Keratinocyte (primary cell): Measurements from ENCODE around the gene FOXK2. TPM values are rescaled to one million over a fixed set of nuclear protein-coding genes. Genes with fewer than 3 reads are reported as not detected.

Experiments used
- DNase-seq: peaks from one replicate; pipeline ENCODE4 v3.0.0-alpha.2; 2011; ENCODE audit warnings: low read depth, missing footprints, low spot score
- FAIRE-seq: peaks from 2 replicates; lab custom pipeline; 2011; peaks lifted over from hg19 to GRCh38; lab: Jason Lieb, UNC
- H2AFZ ChIP-seq: 2 replicates; pipeline ENCODE4 v1.6.0; 2012; ENCODE audit warnings: low read length, control low read depth, inconsistent platforms; ENCODE audit not compliant: control insufficient read depth
- H3K27ac ChIP-seq: 2 replicates; pipeline ENCODE4 v1.5.1; 2011; ENCODE audit warnings: low read length; ENCODE audit not compliant: control insufficient read depth, insufficient read depth
- H3K27me3 ChIP-seq: 3 replicates; pipeline ENCODE4 v1.6.0; 2011; ENCODE audit warnings: low read length; ENCODE audit not compliant: control insufficient read depth, insufficient read depth; ENCODE audit errors: extremely low read depth
- H3K36me3 ChIP-seq, 2 experiments: 2 replicates in 1 of 2; 3 replicates in 1 of 2; pipeline ENCODE4 v1.5.1; 2011; ENCODE audit warnings: low read length in 2 of 2, mild to moderate bottlenecking in 1 of 2; ENCODE audit not compliant: control insufficient read depth in 2 of 2, insufficient read depth in 2 of 2; ENCODE audit errors: extremely low read depth in 1 of 2
- H3K4me1 ChIP-seq: 3 replicates; pipeline ENCODE4 v1.5.1; 2011; ENCODE audit warnings: low read length; ENCODE audit not compliant: control insufficient read depth, insufficient read depth; ENCODE audit errors: extremely low read depth
- H3K4me2 ChIP-seq: 3 replicates; pipeline ENCODE4 v1.6.0; 2011; ENCODE audit warnings: low read depth, low read length; ENCODE audit not compliant: control insufficient read depth, insufficient read depth; ENCODE audit errors: extremely low read depth
- H3K4me3 ChIP-seq, 3 experiments: fragments of 200-600 bp in 1 of 3; sonication (generic) in 1 of 3; 2 replicates in 2 of 3; 3 replicates in 1 of 3; pipeline ENCODE4 v1.5.1; 2011 to 2016; ENCODE audit warnings: low read length in 3 of 3, mild to moderate bottlenecking in 3 of 3, control low read depth in 2 of 3, inconsistent platforms in 1 of 3, low read depth in 1 of 3, mixed read lengths in 1 of 3, mixed run types in 1 of 3, moderate library complexity in 1 of 3; ENCODE audit not compliant: control insufficient read depth in 2 of 3, insufficient read depth in 2 of 3; ENCODE audit errors: extremely low read depth in 1 of 3
- H3K79me2 ChIP-seq: 2 replicates; pipeline ENCODE4 v1.6.0; 2012; ENCODE audit warnings: low read length; ENCODE audit not compliant: control insufficient read depth, insufficient read depth
- H3K9ac ChIP-seq: 3 replicates; pipeline ENCODE4 v1.6.0; 2011; ENCODE audit warnings: low read length; ENCODE audit not compliant: control insufficient read depth, insufficient read depth; ENCODE audit errors: extremely low read depth
- H3K9me1 ChIP-seq: 3 replicates; pipeline ENCODE4 v1.6.0; 2011; ENCODE audit warnings: low read length; ENCODE audit not compliant: control insufficient read depth, insufficient read depth; ENCODE audit errors: extremely low read depth
- H3K9me3 ChIP-seq: 2 replicates; pipeline ENCODE4 v1.5.1; 2012; ENCODE audit warnings: low read depth, low read length; ENCODE audit not compliant: control insufficient read depth
- H4K20me1 ChIP-seq: 3 replicates; pipeline ENCODE4 v1.6.0; 2011; ENCODE audit warnings: low read length; ENCODE audit not compliant: control insufficient read depth, insufficient read depth; ENCODE audit errors: extremely low read depth
- CTCF ChIP-seq, 3 experiments: IDR thresholded peaks in 1 of 3; conservative IDR thresholded peaks in 1 of 3; optimal IDR thresholded peaks in 1 of 3; 2 replicates in 2 of 3; 3 replicates in 1 of 3; pipeline versions ENCODE3 to v1.5.1; 2011; ENCODE audit warnings: low read length in 3 of 3, mild to moderate bottlenecking in 3 of 3, moderate library complexity in 2 of 3, control low read depth in 1 of 3, inconsistent platforms in 1 of 3; ENCODE audit not compliant: insufficient read depth in 2 of 3; ENCODE audit errors: extremely low read depth in 1 of 3
- EZH2 ChIP-seq: IDR thresholded peaks from one replicate; pipeline ENCODE4 v1.6.1; 2012; ENCODE audit warnings: inconsistent platforms, mild to moderate bottlenecking, low read length, moderate library complexity
- dilution Hi-C: fragments of 300-500 bp; cut with MboI; formaldehyde crosslinking; loops from one replicate; pipeline ENCODE4 v1.7.0; 2020; ENCODE audit warnings: low sequenced_read_pairs; ENCODE audit not compliant: extremely low pct_ligation_motif_present
- polyA plus RNA-seq, 5 experiments: library from polyadenylated mRNA; depleted of rRNA in 3 of 5; stranded (reverse) in 3 of 5; stranded (forward) in 1 of 5; unstranded in 1 of 5; fragments of >200 nt; gene quantifications; 1 replicate in 1 of 5; 2 replicates in 3 of 5; 3 replicates in 1 of 5; pipeline versions ENCODE4 v1.2.1 to v1.2.3, GENCODE V29; 2011 to 2012; ENCODE audit warnings: missing spikeins in 2 of 5, low read depth in 1 of 5, low replicate concordance in 1 of 5

FOXK2 gene
- polyA plus RNA-seq, 1 donor (not counting 4 experiments of a cell fraction or from before 2014, with no cell fraction given) = 43.9 TPM

GRCh38 chr17:82474223-82475010 lies 45.1 kb upstream of the FOXK2 start:
- TF ChIP-seq EZH2 (no peak), CTCF (optimal IDR thresholded peaks at IDR 0.05 in 1 of 3, IDR thresholded peaks at IDR 0.05 in 1 of 3, conservative IDR thresholded peaks at IDR 0.05 in 1 of 3; ENCODE audit: extremely low read depth in 1 of 3, insufficient read depth in 2 of 3, low read length in 3 of 3) (no peak)
- Histone ChIP-seq H3K4me1 (no peaks in the 10 kb centered on the region), H3K4me3 (no peak overlapping the region), H3K27ac (no peak overlapping the region), H3K9me1 (no peaks in the 10 kb centered on the region), H3K27me3 (no peaks in the 10 kb centered on the region), H3K36me3 (peaks cover 6 to 7% of the 10 kb centered on the region in 2 experiments), H4K20me1 (no peaks in the 10 kb centered on the region), H2AFZ (no peak overlapping the region), H3K4me2 (no peak overlapping the region), H3K9me3 (no peaks in the 10 kb centered on the region), H3K9ac (no peak overlapping the region), H3K79me2 (no peaks in the 10 kb centered on the region)
- DNase-seq (no peak), FAIRE-seq (no peak)
- dilution Hi-C loops = no loop called here

GRCh38 chr17:82475458-82475857 lies 44.1 kb upstream of the FOXK2 start:
- H2AFZ ChIP-seq = no peak overlapping the region
- no peak overlapping the region for H3K4me3 ChIP-seq
- no peaks in the 10 kb centered on the region for H3K27me3 ChIP-seq
- no peak overlapping the region for H3K9ac ChIP-seq
- FAIRE-seq (no peak), DNase-seq (no peak)
- dilution Hi-C loops = no loop called here
- H3K9me1 ChIP-seq = no peaks in the 10 kb centered on the region
- no peaks in the 10 kb centered on the region for H4K20me1 ChIP-seq
- H3K27ac ChIP-seq = no peak overlapping the region
- no peaks in the 10 kb centered on the region for H3K9me3 ChIP-seq
- no peaks in the 10 kb centered on the region for H3K4me1 ChIP-seq
- TF ChIP-seq EZH2 (no peak), CTCF (optimal IDR thresholded peaks at IDR 0.05 in 1 of 3, IDR thresholded peaks at IDR 0.05 in 1 of 3, conservative IDR thresholded peaks at IDR 0.05 in 1 of 3; ENCODE audit: extremely low read depth in 1 of 3, insufficient read depth in 2 of 3, low read length in 3 of 3) (no peak)
- no peaks in the 10 kb centered on the region for H3K79me2 ChIP-seq
- H3K4me2 ChIP-seq = no peak overlapping the region
- H3K36me3 ChIP-seq = peaks cover 6 to 11% of the 10 kb centered on the region in 2 experiments
